NOMO-1 treated with dmso at 0.1 percent for 144 hours (cell line): ENCODE results near the gene ATAD2B.
"Not testable (repeated sequence)": the region's sequence is repeated elsewhere in the genome, so short reads cannot be mapped to it uniquely, and the experiment has no call there.

Source experiments
- DNase-seq: peaks from one replicate; lab custom pipeline; 2025; ENCODE audit not compliant: unreplicated experiment; lab: John Stamatoyannopoulos, UW

Gene ATAD2B

GRCh38 chr2:23753291-23754010 is 173.5 kb downstream of the ATAD2B start:
- no peak for DNase-seq

GRCh38 chr2:23751747-23752265 is 175.1 kb downstream of the ATAD2B start:
- DNase-seq = no peak

- DNase-seq = no peak
Measured at GRCh38 chr2:23746141-23746863, 180.6 kb downstream of the ATAD2B start.

- DNase-seq = no peak
Measured at GRCh38 chr2:23745726-23746105, 181.2 kb downstream of the ATAD2B start.

- DNase-seq = no peak
Measured at GRCh38 chr2:23745068-23745725, 181.7 kb downstream of the ATAD2B start.

GRCh38 chr2:23736783-23737182 is 190.1 kb downstream of the ATAD2B start:
- not testable (repeated sequence) for DNase-seq

- DNase-seq = no peak
Measured at GRCh38 chr2:23734416-23734815, 192.5 kb downstream of the ATAD2B start.

- not testable (repeated sequence) for DNase-seq
Measured at GRCh38 chr2:23723029-23723428, 203.9 kb downstream of the ATAD2B start.

- DNase-seq = no peak
Measured at GRCh38 chr2:23722255-23722654, 204.7 kb downstream of the ATAD2B start.

GRCh38 chr2:23721454-23721826 is 205.5 kb downstream of the ATAD2B start:
- no peak for DNase-seq

GRCh38 chr2:23720705-23721453 is 206.0 kb downstream of the ATAD2B start:
- no peak for DNase-seq

- no peak for DNase-seq
Measured at GRCh38 chr2:23719716-23720115, 207.2 kb downstream of the ATAD2B start.

GRCh38 chr2:23718931-23719700 is 207.8 kb downstream of the ATAD2B start:
- DNase-seq = no peak

GRCh38 chr2:23713351-23713750 is 213.6 kb downstream of the ATAD2B start:
- no peak for DNase-seq

- no peak for DNase-seq
Measured at GRCh38 chr2:23712756-23713151, 214.2 kb downstream of the ATAD2B start.

GRCh38 chr2:23711979-23712755 is 214.8 kb downstream of the ATAD2B start:
- DNase-seq = no peak

- DNase-seq = no peak
Measured at GRCh38 chr2:23709311-23709710, 217.6 kb downstream of the ATAD2B start.

GRCh38 chr2:23708771-23709170 is 218.2 kb downstream of the ATAD2B start:
- no peak for DNase-seq

- DNase-seq = no peak
Measured at GRCh38 chr2:23707096-23707495, 219.8 kb downstream of the ATAD2B start.
